ENCODE data around the gene GPR137. TPM values are rescaled to one million over a fixed set of nuclear protein-coding genes. Genes with fewer than 3 reads are reported as not detected.

GPR137 gene
- total and polyA plus RNA-seq, 2 experiments from 2014 or later = 25.2 to 63.9 TPM

GRCh38 chr11:64304316-64305072 is 18.8 kb downstream of the GPR137 start:
- Histone ChIP-seq H4K20me1 (ENCODE audit: insufficient read depth, poor library complexity, severe bottlenecking) (no peaks in the 10 kb centered on the region), H3K27ac (peak overlapping the region; percentile 87), H3K9me2 (replicated peaks; ENCODE audit: insufficient read depth) (no peaks in the 10 kb centered on the region), H3K79me2 (peaks cover 33% of the 10 kb centered on the region), H3K27me3 (peaks cover 14% of the 10 kb centered on the region), H3K9me3 (ENCODE audit: low read depth) (no peaks in the 10 kb centered on the region), H3K36me3 (replicated peaks; ENCODE audit: insufficient read depth, low read depth) (no peaks in the 10 kb centered on the region), H2AFZ (peak overlapping the region; percentile 45), H3K4me2 (peak overlapping the region; percentile 78), H3K4me1 (ENCODE audit: insufficient read depth) (peaks cover 24% of the 10 kb centered on the region), H3K4me3 (peak overlapping the region; percentile 38)
- WGBS (ENCODE audit: low lambda C conversion rate, missing lambda C conversion rate) = 1% methylated on average over 44 of the region's 46 CpGs
- DNase-seq (ENCODE audit: low spot score) = peak; percentile 96
- TF ChIP-seq CTCF (IDR thresholded peaks at IDR 0.05; ENCODE audit: poor library complexity) (peak; percentile 93), EZH2 (IDR thresholded peaks at IDR 0.05; ENCODE audit: borderline replicate concordance) (no peak)

GRCh38 chr11:64305075-64305690 is 19.5 kb downstream of the GPR137 start, which contains the start of gene ESRRA:
TSS of gene ESRRA (plus strand) at chr11:64305524. CDS start at chr11:64307180, 1,656 bp downstream.
- Histone ChIP-seq H3K9me3 (ENCODE audit: low read depth) (no peaks in the 10 kb centered on the region), H3K79me2 (peaks cover 38% of the 10 kb centered on the region), H4K20me1 (ENCODE audit: insufficient read depth, poor library complexity, severe bottlenecking) (no peaks in the 10 kb centered on the region), H3K36me3 (replicated peaks; ENCODE audit: insufficient read depth, low read depth) (no peaks in the 10 kb centered on the region), H3K4me1 (ENCODE audit: insufficient read depth) (peaks cover 17% of the 10 kb centered on the region), H3K9me2 (replicated peaks; ENCODE audit: insufficient read depth) (no peaks in the 10 kb centered on the region), H3K27me3 (peaks cover 7% of the 10 kb centered on the region), H3K4me3 (peak within 1 kb of the TSS; percentile 62), H2AFZ (peak within 1 kb of the TSS; percentile 45), H3K27ac (peak within 1 kb of the TSS; percentile 95), H3K4me2 (peak within 1 kb of the TSS; percentile 90)
- DNase-seq (ENCODE audit: low spot score) = peak; percentile 100
- 2% methylated on average over 36 of the region's 81 CpGs for WGBS (ENCODE audit: low lambda C conversion rate, missing lambda C conversion rate)
- TF ChIP-seq EZH2 (IDR thresholded peaks at IDR 0.05; ENCODE audit: borderline replicate concordance) (no peak), EZH2phosphoT487 (IDR thresholded peaks at IDR 0.05; ENCODE audit: low read depth, severe bottlenecking, unreplicated experiment) (no peak), CTCF (IDR thresholded peaks at IDR 0.05; ENCODE audit: poor library complexity) (no peak)

GRCh38 chr11:64305691-64306562 is 20.3 kb downstream of the GPR137 start:
- Histone ChIP-seq H3K27ac (peak overlapping the region; percentile 95), H3K9me2 (replicated peaks; ENCODE audit: insufficient read depth) (no peaks in the 10 kb centered on the region), H4K20me1 (ENCODE audit: insufficient read depth, poor library complexity, severe bottlenecking) (no peaks in the 10 kb centered on the region), H3K4me3 (peak overlapping the region; percentile 62), H3K4me2 (peak overlapping the region; percentile 90), H3K27me3 (no peaks in the 10 kb centered on the region), H3K36me3 (replicated peaks; ENCODE audit: insufficient read depth, low read depth) (no peaks in the 10 kb centered on the region), H3K9me3 (ENCODE audit: low read depth) (no peaks in the 10 kb centered on the region), H3K4me1 (ENCODE audit: insufficient read depth) (peaks cover 11% of the 10 kb centered on the region), H2AFZ (peak overlapping the region; percentile 22), H3K79me2 (peaks cover 43% of the 10 kb centered on the region)
- TF ChIP-seq EZH2phosphoT487 (IDR thresholded peaks at IDR 0.05; ENCODE audit: low read depth, severe bottlenecking, unreplicated experiment) (no peak), CTCF (IDR thresholded peaks at IDR 0.05; ENCODE audit: poor library complexity) (peak; percentile 54), EZH2 (IDR thresholded peaks at IDR 0.05; ENCODE audit: borderline replicate concordance) (no peak)
- DNase-seq (ENCODE audit: low spot score) = peak; percentile 79
- WGBS (ENCODE audit: low lambda C conversion rate, missing lambda C conversion rate) = 1% methylated on average over 38 of the region's 71 CpGs

Measured in hepatocyte (in vitro differentiated cells).